H1 (cell line): ENCODE data around the gene CD3D. TPM values are rescaled to one million over a fixed set of nuclear protein-coding genes. Genes with fewer than 3 reads are reported as not detected.

Experiments used
- CHD7 ChIP-seq: fragments of 300-600 bp; sonication (generic); IDR thresholded peaks from 2 replicates; pipeline ENCODE4 v1.7.1; 2012; ENCODE audit warnings: low read length, moderate library complexity, mild to moderate bottlenecking, inconsistent platforms; ENCODE audit not compliant: insufficient replicate concordance
- MAFK ChIP-seq: IDR thresholded peaks from 2 replicates; pipeline ENCODE4 v1.6.1; 2012; ENCODE audit warnings: low read depth, mild to moderate bottlenecking, improper control_type of control experiment, low read length
- RNF2 ChIP-seq: fragments of 200-900, 300-1000 bp; sonication (generic); IDR thresholded peaks from 2 replicates; pipeline ENCODE4 v1.7.1; 2016; ENCODE audit warnings: borderline replicate concordance, low read depth, mild to moderate bottlenecking, antibody characterized with exemption, low read length; ENCODE audit not compliant: poor library complexity, severe bottlenecking; ENCODE audit errors: missing control alignments
- polyA plus RNA-seq, 7 experiments: library from polyadenylated mRNA; depleted of rRNA in 3 of 7; stranded (reverse) in 5 of 7; unstranded in 2 of 7; fragments of >200 nt in 5 of 7; fragments of 200-250 nt in 2 of 7; gene quantifications; 1 replicate in 5 of 7; 2 replicates in 1 of 7; 4 replicates in 1 of 7; pipeline versions ENCODE4 v1.2.1 to v1.2.3, GENCODE V29; 2011 to 2013; ENCODE audit warnings: missing spikeins in 2 of 7, mixed read lengths in 2 of 7
- total RNA-seq: library from RNA; stranded (reverse); fragmentation: NEBNext Ultra II Directional; extraction: Animal tissue kit (Norgen Biotek cat#: 25700); gene quantifications from 2 replicates; pipeline ENCODE4 v1.2.1, GENCODE V29; 2021

Gene CD3D
- total and polyA plus RNA-seq, 2 of the 8 experiments (the other 6 are each of a cell fraction or from before 2014, with no cell fraction given) = not detected

DNA sequence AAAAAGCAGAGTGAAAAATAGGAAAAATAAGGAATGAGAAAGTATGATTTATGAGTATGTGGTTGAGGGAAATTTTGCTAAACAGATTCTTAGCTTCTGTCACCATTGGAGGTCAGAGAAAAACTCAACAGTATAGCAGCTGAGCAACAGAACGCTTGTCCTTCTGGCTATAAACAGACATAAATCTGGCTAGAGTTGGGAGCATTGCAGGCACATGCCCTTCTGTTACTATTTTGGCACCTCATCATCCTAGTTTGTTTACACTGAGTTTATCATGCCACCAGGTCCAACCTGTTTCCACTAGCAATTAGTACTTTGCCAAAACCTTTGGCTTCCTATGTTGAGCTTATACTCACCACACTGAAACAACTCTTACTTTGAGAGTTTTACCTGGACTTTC is 23.8 kb upstream of the CD3D start (continued):
- TF ChIP-seq MAFK (no peak), RNF2 (no peak), CHD7 (no peak)
